Vagina (tissue), 2 donors: Measurements from ENCODE around the gene MTFMT. TPM values are rescaled to one million over a fixed set of nuclear protein-coding genes. Genes with fewer than 3 reads are reported as not detected.
"Not testable (repeated sequence)": the region's sequence is repeated elsewhere in the genome, so short reads cannot be mapped to it uniquely, and the experiment has no call there.

Experiments used
- DNase-seq, 2 donors: peaks; one replicate each; pipeline ENCODE4 v3.0.0-alpha.2; 2017; ENCODE audit errors: extremely low spot score in 2 of 2
- H3K27ac ChIP-seq: fragments of 200-600 bp; sonication (generic); one replicate; pipeline ENCODE4 v1.5.1; 2019
- H3K27me3 ChIP-seq: fragments of 200-600 bp; sonication (generic); one replicate; pipeline ENCODE4 v1.5.1; 2019
- H3K36me3 ChIP-seq, 2 donors: fragments of 200-600 bp; sonication (generic); one replicate each; pipeline ENCODE4 v1.5.1; 2017 to 2019
- H3K4me1 ChIP-seq: fragments of 200-600 bp; sonication (generic); one replicate; pipeline ENCODE4 v1.5.1; 2019
- H3K4me3 ChIP-seq, 2 donors: fragments of 200-600 bp; sonication (generic); 1 replicate in 1 of 2; 2 replicates in 1 of 2; pipeline ENCODE4 v1.5.1; 2016 to 2019
- H3K9me3 ChIP-seq: fragments of 200-600 bp; sonication (generic); one replicate; pipeline ENCODE4 v1.5.1; 2019
- POLR2A ChIP-seq, 2 donors: fragments of 450-650 bp; IDR thresholded peaks; one replicate each; pipeline ENCODE4 v1.6.1; 2017; ENCODE audit warnings: antibody characterized with exemption in 2 of 2, mild to moderate bottlenecking in 2 of 2, moderate library complexity in 2 of 2
- POLR2AphosphoS5 ChIP-seq, 2 donors: sonication (generic); formaldehyde crosslinking; IDR thresholded peaks; one replicate each; pipeline ENCODE4 v1.9.0; 2017; ENCODE audit warnings: antibody characterized with exemption in 2 of 2, mild to moderate bottlenecking in 2 of 2, low read depth in 1 of 2; ENCODE audit not compliant: insufficient read depth in 1 of 2
- intact Hi-C: fragments of 100-400 bp; cut with DNase I; formaldehyde crosslinking; loops from one replicate; pipeline ENCODE4 v1.15.1; 2023
- total RNA-seq: library from RNA; depleted of rRNA; stranded (reverse); fragments of >200 nt; gene quantifications from one replicate; pipeline ENCODE4 v1.2.3, GENCODE V29; 2016
- TF ChIP-seq, protein P1 (sequence below), 3 experiments: fragments of 450-650 bp in 2 of 3; fragments of 200-600 bp in 1 of 3; sonication (generic) in 1 of 3; IDR thresholded peaks; one replicate each; pipeline ENCODE4 v1.5.1; 2017 to 2019; ENCODE audit warnings: antibody characterized with exemption in 3 of 3, mild to moderate bottlenecking in 2 of 3, moderate library complexity in 2 of 3

The MTFMT gene
- total RNA-seq, 1 donor from 2014 or later = 18.7 TPM

DNA sequence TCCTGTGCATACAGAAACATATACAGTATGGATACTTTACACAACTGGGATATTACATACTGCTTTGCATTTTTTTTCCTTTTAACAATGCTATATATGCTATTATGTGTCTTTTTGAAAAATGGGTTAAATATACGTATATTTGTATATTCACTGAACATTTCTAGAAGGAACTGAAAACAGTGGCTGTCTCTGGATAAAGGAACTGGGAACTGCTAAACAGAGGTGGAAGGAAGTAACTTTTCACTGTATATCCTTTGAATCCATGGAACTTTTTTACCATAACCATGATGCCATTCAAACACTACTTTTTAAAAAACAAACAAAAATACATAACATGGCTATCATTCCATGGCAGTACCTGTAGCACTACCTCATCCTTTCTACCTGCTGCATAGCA, 1.8 kb downstream of the MTFMT start:
- TF ChIP-seq POLR2AphosphoS5 (IDR thresholded peaks at IDR 0.05; ENCODE audit: insufficient read depth in 1 of 2, low read depth in 1 of 2) (no peak), POLR2A (IDR thresholded peaks at IDR 0.05) (no peak)
- TF ChIP-seq, protein P1, sequence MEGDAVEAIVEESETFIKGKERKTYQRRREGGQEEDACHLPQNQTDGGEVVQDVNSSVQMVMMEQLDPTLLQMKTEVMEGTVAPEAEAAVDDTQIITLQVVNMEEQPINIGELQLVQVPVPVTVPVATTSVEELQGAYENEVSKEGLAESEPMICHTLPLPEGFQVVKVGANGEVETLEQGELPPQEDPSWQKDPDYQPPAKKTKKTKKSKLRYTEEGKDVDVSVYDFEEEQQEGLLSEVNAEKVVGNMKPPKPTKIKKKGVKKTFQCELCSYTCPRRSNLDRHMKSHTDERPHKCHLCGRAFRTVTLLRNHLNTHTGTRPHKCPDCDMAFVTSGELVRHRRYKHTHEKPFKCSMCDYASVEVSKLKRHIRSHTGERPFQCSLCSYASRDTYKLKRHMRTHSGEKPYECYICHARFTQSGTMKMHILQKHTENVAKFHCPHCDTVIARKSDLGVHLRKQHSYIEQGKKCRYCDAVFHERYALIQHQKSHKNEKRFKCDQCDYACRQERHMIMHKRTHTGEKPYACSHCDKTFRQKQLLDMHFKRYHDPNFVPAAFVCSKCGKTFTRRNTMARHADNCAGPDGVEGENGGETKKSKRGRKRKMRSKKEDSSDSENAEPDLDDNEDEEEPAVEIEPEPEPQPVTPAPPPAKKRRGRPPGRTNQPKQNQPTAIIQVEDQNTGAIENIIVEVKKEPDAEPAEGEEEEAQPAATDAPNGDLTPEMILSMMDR (IDR thresholded peaks at IDR 0.05) = no peak
- DNase-seq = no peak
- no peak overlapping the region for H3K27ac ChIP-seq
- no peaks in the 10 kb centered on the region for H3K9me3 ChIP-seq
- peaks cover 13% of the 10 kb centered on the region for H3K4me1 ChIP-seq
- no peak overlapping the region for H3K4me3 ChIP-seq
- H3K27me3 ChIP-seq = no peaks in the 10 kb centered on the region
- intact Hi-C loops = no loop called here
- peaks cover 0 to 21% of the 10 kb centered on the region in 2 donors for H3K36me3 ChIP-seq

DNA sequence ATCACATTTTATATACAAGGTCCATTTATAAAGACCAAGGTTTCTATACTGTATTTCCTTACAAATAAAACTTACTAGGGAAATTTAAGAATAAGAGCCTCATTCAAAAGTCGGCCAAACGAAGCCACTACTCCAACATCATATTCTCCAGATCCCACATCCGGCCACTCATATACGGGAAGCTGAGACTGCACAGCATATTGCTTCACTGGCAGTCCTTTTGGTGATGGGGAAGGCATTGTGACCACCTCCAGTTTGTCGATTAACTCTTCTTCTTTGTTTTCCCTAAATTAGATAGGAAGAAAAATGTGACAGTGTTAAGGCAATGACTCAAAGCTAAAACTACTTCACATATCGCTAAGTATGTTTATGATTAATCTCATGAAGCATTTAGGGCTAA, 2.7 kb downstream of the MTFMT start:
- no peaks in the 10 kb centered on the region for H3K9me3 ChIP-seq
- H3K27ac ChIP-seq = no peak overlapping the region
- H3K4me1 ChIP-seq = peaks cover 13% of the 10 kb centered on the region
- intact Hi-C loops = no loop called here
- H3K36me3 ChIP-seq = peaks cover 0 to 21% of the 10 kb centered on the region in 2 donors
- no peak for DNase-seq
- no peak overlapping the region for H3K4me3 ChIP-seq
- TF ChIP-seq POLR2A (IDR thresholded peaks at IDR 0.05) (no peak), POLR2AphosphoS5 (IDR thresholded peaks at IDR 0.05; ENCODE audit: insufficient read depth in 1 of 2, low read depth in 1 of 2) (no peak)
- TF ChIP-seq, protein P1 (IDR thresholded peaks at IDR 0.05) = no peak
- no peaks in the 10 kb centered on the region for H3K27me3 ChIP-seq

DNA sequence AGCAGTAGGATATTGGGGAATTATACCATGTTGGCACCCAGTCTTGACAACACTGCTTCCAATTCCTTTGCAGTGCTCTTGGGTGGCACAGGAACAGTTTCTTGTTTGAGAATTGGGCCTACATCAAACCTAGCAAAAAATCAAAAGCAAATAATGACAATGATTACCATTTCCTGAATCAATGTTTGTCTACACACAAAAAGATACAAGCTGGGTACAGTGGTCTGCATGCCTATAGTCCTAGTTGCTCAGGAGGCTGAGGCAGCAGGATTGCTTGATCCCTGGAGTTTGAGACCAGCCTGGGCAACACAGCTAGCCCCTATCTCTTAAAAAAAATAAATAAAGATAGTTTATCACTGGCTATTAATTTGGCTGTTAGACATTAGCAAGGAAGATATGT, 8.0 kb downstream of the MTFMT start:
- Histone ChIP-seq H3K27ac (no peak overlapping the region), H3K9me3 (no peaks in the 10 kb centered on the region), H3K36me3 (peaks cover 0 to 64% of the 10 kb centered on the region in 2 donors), H3K27me3 (no peaks in the 10 kb centered on the region), H3K4me3 (no peak overlapping the region), H3K4me1 (no peaks in the 10 kb centered on the region)
- no peak for TF ChIP-seq POLR2A (IDR thresholded peaks at IDR 0.05)
- no peak for TF ChIP-seq POLR2AphosphoS5 (IDR thresholded peaks at IDR 0.05; ENCODE audit: insufficient read depth in 1 of 2, low read depth in 1 of 2)
- TF ChIP-seq, protein P1 (IDR thresholded peaks at IDR 0.05) = no peak
- no peak for DNase-seq
- intact Hi-C loops = no loop called here

DNA sequence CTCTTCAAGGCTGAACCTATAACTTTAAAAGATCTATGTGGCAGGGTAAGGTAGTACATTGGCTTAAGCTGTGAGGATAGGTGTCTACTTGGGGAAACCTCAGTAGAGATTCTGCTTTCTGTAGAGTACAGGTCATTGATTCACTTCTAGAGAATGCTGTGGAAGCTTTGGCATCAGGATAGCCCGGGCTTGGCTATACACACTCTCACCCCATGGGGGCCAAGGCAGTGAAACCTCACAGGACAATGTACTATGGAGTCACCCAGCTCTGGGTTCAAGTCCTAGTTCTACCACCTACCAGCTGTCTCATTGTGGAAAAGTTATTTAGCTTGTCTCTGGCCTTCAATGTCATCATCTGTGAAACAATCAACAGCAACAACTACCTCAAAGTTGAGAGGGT, 9.0 kb downstream of the MTFMT start:
- H3K36me3 ChIP-seq = peaks cover 0 to 66% of the 10 kb centered on the region in 2 donors
- H3K27me3 ChIP-seq = no peaks in the 10 kb centered on the region
- no peak for DNase-seq
- intact Hi-C loops = no loop called here
- no peaks in the 10 kb centered on the region for H3K4me1 ChIP-seq
- TF ChIP-seq POLR2A (IDR thresholded peaks at IDR 0.05) (no peak), POLR2AphosphoS5 (IDR thresholded peaks at IDR 0.05; ENCODE audit: insufficient read depth in 1 of 2, low read depth in 1 of 2) (no peak)
- TF ChIP-seq, protein P1 (IDR thresholded peaks at IDR 0.05) = no peak
- H3K4me3 ChIP-seq = no peak overlapping the region
- H3K27ac ChIP-seq = no peak overlapping the region
- H3K9me3 ChIP-seq = no peaks in the 10 kb centered on the region

DNA sequence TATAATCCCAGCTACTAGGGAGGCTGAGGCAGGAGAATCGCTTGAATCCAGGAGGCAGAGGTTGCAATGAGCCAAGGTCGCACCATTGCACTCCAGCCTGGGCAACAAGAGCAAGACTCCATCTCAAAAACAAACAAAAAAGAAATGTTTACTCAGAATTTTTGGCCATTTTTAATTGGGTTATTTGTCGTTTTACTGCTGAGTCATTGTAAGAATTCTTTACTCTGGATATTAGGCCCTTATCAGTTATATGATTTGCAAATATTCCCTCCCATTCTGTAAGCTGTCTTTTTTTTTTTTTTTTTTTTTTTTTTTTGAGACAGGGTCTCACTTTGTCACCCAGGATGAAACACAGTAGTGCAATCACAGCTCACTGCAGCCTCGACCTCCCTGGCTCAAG, 18.2 kb downstream of the MTFMT start:
- H3K4me3 ChIP-seq, H3K27ac ChIP-seq, H3K4me1 ChIP-seq, DNase-seq, H3K27me3 ChIP-seq, intact Hi-C loops, H3K9me3 ChIP-seq: not testable (repeated sequence)
- H3K36me3 ChIP-seq = peaks cover 0 to 34% of the 10 kb centered on the region in 2 donors

DNA sequence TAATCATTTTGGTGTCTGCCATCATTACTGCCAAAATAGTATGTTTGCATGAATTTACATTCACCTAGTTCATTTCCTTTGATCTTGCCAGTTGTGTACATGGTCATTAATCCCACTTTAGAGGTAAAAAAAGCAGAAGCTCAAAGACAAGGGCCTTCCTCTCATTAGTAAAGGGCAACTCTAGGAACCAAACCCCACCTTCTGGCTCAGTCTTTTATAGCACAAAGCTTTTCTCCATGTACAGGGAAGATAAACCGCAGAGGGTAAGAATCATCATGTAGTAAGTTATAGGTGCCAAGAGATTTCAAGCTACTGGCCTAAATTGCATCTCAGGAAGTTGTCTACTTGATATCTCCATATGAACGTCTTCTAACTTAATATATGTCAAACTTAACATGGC, 20.5 kb downstream of the MTFMT start:
- DNase-seq = no peak
- Histone ChIP-seq H3K4me1 (no peaks in the 10 kb centered on the region), H3K27me3 (no peaks in the 10 kb centered on the region), H3K36me3 (peaks cover 0 to 14% of the 10 kb centered on the region in 2 donors), H3K9me3 (no peaks in the 10 kb centered on the region), H3K4me3 (no peak overlapping the region), H3K27ac (no peak overlapping the region)
- TF ChIP-seq, protein P1 (IDR thresholded peaks at IDR 0.05) = no peak
- TF ChIP-seq POLR2AphosphoS5 (IDR thresholded peaks at IDR 0.05; ENCODE audit: insufficient read depth in 1 of 2, low read depth in 1 of 2) (no peak), POLR2A (IDR thresholded peaks at IDR 0.05) (no peak)
- intact Hi-C loops = no loop called here
